Stimulated activated CD4-positive, alpha-beta T cell treated with anti-CD3 and anti-CD28 coated beads, Interleukin-4, amount 100 ng/mL, for 1 hour (primary cell): ENCODE measurements around the gene GPC5.
"Not testable (repeated sequence)": the region's sequence is repeated elsewhere in the genome, so short reads cannot be mapped to it uniquely, and the experiment has no call there.

ENCODE experiments used
- DNase-seq: peaks from one replicate; pipeline ENCODE4 v3.0.0-alpha.2; 2020

The GPC5 gene

DNA sequence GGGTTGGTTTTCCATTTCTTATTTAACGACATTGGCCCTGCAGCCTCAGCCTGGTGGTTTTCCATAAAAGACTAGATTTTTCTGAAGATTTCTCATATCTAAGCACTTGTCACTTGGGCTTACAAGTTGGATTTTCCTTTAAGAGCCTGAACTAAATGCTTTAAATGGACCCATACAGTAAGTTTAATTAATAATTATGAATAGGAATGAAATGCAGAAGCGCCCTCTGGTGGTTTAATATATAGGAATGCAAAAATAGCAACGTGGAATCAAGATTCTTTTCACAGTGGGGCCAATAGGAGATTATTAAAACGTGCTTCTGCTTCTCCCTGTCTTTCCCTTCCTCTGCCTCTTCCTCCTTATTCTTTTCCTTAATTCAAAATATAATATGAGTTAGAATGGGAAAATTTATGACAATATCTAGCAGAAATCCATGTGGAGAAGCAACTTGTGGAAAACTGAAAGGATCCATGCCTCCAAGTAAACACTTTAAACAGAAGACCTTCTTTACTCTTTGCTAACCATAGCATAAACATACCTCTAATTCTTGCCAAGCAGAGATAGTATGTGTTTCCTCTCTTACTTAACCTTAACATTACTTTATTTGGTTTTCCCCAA, 324.0 kb downstream of the GPC5 start:
- no peak for DNase-seq

DNA sequence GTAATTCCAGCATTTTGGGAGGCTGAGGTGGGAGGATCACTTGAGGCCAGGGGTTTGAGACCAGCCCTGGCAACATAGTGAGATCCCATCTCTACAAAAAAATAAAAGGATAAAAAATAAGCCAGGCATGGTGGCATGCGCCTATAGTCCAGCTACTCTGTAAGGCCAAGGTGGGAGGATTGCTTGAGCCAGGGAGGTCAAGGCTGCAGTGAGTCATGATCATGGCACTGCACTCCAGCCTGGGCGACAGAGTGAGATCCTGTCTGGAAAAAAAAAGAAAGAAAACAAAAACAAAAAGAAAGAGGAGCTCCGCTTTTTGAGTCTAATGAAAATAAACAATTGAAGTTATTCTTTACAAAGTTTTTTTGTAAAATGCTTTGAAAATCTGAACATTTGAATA, 326.2 kb downstream of the GPC5 start:
- DNase-seq = no peak

DNA sequence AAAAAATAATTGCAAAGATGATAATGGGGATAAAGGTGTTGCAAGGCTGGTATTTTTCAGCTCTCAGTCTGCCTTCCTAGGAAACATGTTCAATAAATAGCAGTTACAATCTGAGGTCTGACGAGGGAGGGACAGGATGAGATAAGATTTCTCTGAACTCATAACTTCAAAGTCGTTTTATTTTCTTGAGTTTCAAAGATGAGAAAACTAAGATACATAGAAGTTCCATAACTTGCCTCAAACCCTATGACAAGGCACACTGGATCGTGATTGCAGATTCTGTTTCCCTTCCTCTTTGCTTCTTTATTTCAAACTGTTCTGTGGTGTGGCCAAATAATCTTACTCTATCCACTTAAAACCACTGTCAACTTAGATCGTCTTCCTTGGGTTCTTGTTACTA, 327.2 kb downstream of the GPC5 start:
- DNase-seq = no peak

DNA sequence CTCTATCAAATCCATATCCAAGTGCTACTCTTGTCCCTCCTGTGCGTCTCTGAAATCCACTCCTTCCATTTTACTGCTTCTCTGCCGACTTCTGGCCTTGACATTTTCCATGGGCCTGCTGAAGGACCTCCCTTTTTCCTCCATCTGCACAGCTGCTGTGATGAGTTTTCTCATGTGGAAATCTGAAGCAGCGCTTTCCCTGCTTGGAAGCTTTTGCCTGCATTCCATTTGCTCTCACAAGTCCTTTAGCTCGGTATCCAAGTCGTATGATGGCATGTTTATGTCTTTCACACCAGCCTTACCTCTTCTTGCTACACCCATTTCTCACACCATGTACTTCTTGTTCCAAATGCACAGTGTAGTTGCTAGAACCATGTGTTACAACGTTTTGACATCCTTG, 328.2 kb downstream of the GPC5 start:
- no peak for DNase-seq

DNA sequence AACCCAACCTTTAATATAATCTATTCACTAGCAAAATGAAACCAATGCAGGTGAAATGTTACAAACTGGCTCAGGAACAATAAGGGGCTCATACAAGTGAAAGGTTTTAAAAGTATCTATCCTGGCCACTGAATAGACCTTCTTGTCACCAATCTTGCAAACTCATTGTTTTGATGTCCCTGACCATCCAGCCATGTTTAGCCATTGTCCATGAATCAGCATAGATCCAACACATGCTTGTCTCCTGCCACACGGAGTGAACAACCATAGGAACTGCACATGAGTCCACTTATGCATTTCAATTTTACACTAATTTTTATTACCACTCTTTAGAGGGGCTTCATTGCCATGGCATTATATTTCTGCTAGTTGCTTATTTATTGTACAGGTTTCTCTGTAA, 331.4 kb downstream of the GPC5 start:
- DNase-seq = no peak

DNA sequence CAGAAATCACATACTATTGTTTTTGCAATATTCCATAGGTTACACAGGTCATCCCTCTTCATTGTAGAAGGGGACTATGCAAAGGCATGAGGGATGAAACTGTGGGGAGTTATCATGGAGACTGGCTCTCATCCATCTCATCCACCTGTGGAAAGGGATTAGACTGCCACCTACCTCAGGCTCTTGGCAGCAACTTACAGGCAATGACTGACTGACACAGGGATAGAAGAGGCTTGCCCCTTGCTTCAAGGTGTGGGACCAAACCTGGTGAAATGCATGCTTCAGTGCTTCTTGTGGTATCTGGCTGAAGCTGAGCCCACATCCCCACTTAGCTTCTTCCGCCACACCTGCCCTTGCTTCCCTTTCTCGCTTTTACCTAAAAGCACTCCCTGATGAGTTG, 341.3 kb downstream of the GPC5 start:
- DNase-seq = no peak

DNA sequence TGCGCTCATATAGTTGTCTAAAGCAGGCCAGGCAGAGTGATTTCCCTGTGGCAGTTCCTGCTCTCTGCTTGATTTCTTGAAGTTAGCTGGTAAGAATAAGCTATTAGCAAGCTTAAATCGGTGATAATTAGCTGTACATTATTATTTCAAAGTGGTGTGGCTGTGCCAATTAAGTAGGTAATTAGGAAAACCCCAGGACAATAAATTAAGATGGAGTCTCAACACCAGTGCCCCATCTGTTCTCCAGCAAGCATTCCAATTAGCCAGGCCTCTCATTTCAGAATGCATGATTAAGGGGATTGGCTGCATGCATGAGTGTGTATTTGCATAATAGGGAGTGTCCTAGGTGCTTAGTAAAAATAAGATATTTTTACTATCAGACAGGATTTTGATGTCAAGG, 342.3 kb downstream of the GPC5 start:
- DNase-seq = no peak

DNA sequence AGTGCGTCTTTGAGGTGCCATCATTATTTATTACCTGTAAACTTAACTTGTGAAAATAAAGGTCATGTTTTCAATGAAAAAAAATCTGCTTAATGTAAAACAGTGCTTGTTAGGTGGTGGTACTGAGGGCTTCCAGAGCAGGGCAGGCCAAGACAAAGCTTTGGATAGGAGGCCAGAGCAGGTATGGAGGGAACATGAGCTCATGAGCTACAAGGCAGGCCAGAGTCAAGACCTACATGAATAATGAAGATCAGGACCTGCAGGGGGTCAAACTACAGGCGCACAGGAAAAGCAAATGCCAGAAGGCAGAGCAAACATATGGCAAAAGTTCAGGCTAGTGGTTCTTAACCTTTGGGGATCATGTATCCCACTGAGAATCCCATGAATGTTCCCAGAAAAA, 343.5 kb downstream of the GPC5 start:
- DNase-seq = no peak

DNA sequence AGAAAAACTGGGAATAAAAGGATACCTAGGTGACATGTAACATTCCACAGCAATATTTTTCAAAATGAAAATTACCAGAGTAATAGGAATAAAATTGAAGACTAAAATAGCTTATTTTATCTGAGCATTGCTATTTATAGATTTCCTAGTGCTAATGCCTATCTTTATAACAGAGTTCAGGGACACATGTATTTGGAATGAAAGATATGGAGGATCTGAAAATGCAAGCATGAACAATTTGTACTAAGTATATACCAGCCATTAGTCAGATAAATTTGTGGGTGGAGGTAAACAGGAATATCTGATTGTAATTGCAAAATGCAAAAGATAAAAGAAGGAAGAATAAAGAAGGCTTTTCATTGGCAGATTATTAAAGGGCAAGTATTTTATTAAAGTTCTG, 345.9 kb downstream of the GPC5 start:
- DNase-seq = no peak

DNA sequence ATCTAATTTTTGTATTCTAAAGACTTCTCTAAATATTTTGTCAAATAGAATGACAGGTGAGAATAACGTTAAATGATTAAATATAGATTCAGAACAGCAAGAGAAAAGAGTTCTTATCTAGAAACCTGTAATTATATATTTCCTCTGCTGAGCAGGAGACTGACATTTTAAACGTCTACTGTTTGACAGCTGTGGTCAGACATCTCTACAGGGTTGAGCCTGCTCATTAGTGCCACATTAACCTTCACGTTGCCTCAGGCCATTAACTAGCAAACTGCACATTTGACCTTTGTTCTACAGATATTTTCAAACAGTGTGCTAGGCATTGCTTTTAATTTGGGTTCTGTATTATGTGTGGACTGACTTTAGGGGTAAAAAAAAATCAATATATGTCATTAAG, 347.5 kb downstream of the GPC5 start:
- DNase-seq = no peak

DNA sequence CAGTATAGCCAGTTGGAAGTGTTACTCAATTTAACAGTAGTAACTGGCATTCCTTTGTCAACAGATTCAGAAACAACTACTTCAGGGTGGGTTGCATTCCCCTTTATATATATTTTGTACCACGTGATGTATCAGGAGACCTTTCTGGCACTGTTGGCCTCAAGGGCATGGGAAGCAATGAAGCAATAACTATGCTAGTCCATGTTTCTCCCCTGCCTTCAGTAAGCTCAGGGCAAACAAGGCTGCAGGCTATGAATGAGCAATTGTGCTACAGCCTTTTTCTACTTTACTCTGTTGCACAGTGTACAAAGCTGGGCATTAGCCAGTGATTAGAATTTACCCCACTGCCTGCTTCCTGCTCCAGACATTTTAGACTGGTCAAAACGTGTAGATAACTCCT, 348.8 kb downstream of the GPC5 start:
- DNase-seq = no peak

DNA sequence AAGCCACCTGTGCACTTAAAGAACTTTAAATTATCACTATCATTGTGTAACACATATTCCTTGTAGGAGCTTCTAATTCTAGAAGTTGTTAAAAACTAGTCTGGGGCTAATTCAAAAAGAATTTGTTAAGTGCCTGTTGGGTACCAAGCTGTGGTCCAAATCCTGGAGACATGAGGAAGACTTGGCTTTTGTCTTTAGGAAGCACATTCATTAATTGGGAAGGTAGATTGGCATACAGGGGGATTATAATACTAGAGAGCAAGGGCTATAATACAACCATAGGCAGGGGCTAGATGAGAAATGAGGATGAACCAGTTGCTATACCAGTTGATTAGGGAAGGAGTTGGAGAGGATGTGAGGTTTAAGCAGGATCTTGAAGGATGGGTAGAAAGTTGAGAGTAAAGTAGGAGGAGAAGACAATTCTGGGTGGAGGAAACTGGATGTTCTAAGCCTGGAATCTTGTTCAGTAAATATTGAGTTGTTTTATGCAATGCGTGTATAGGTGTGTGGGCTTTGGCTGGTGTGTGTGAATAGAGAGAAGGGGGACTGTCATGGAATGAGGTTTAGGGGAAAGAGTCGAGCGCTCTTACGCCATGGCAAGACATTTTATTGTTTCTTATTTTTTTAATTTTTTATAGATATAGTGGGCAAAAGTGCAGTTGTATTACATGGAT, 350.1 kb downstream of the GPC5 start:
- no peak for DNase-seq

DNA sequence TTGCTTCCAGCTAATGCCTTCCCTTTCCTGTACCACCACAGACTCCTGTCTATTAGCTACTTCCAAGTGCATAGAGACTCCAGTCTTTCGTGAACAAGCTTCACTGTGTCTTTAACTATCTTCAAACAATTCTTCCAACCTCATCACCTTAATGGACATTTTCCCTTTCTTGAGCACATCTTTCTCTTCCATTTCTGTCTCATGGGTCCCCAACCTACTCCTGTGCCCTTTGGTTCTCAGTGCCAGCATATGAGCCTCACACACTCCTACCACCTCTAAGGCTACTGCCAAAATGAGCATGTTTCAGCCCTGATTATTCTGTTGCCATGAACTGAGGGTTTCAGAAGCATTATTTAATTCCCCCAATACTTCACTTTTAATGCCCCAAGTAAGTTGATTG, 360.3 kb downstream of the GPC5 start:
- DNase-seq = no peak

DNA sequence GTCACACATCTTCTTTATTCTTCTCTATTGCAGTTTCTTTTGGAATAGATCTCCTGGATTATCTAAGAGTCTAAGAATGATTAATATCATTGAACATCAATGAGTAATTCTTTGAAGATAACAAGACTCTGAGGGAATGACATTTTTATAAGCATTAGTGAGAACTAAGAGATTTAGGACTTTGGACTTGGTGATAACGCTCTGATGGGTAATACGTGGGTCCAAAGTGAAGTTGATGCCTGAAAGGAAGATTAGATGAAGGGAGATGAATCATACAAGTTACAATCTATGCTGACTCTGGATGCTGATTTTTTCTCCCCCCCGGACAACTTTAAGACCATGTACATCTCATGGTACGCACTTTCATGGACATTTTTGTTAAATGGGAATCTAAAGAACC, 364.5 kb downstream of the GPC5 start:
- DNase-seq = no peak

DNA sequence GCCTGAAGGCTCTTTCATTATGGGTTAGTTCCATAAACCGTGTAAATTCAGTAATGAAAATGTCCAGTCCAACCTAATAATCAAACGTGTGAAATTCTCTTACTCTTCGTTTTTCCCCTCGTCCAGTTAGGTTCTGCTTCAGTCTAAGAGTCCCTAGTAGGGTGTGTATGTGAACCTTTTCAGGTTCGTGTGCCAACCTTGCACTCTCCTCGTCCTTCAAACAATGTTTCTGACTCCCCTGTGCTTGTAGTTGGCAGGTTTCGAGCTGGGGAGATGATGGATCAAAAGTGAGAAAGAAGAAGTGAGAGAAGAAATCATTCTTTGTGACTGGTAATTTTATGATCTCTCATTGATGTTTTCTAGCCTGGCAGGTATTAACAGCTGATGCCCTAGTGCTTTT, 366.1 kb downstream of the GPC5 start:
- DNase-seq = no peak

DNA sequence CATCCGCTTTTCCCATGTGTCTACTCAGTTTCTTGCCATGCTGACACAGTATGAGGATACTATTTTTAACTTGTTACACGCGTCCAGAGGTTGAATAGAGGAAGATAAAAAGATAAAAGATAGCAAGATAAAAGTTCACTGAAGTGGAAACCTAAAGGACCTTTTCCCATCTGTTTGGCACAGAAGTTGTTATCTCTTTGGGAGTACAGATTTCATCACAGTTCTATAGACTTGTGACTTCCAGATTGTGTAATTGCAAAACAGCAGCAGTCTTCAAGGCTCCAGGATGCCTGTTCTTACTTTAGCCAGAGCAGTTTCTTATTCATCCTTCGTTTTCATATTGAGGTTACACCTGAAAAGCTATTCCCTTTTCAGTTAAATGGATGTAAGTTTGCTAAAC, 369.2 kb downstream of the GPC5 start:
- DNase-seq = no peak

DNA sequence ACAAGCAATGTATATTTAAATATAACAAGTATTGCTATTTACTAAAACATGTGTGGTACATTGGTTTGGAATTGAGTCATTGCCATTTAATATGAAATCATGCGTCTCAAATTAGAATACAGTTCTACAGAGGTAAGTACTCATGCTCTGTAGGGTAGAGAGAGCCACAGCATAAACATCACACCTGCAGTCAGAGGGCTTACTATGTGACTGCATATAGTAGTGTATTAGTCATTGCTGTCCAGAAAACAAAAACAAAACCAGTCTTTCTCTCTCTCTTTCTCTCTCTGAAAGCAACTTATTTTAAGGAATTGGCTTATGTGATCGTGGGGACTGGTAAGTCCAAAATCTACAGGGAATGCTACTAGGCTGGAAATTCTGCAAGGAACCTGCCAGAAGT, 370.3 kb downstream of the GPC5 start:
- DNase-seq = no peak

DNA sequence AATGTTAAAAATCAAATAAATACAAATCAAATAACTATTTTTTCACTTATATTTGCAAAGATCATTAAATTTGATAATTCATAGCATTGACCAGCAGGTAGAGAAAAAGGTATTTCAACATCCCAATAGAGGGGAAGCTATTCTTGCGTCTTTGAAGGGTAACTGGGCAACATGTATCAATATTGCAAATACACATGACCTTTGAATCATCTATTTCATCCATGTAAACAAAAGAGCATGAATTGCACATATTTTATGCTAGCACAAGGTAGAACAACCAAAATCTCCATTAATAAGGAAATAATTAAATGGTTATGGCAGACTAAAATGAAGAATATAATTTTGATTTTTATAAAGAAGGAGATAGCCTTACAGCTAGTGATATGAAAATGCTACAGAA, 372.8 kb downstream of the GPC5 start:
- no peak for DNase-seq

DNA sequence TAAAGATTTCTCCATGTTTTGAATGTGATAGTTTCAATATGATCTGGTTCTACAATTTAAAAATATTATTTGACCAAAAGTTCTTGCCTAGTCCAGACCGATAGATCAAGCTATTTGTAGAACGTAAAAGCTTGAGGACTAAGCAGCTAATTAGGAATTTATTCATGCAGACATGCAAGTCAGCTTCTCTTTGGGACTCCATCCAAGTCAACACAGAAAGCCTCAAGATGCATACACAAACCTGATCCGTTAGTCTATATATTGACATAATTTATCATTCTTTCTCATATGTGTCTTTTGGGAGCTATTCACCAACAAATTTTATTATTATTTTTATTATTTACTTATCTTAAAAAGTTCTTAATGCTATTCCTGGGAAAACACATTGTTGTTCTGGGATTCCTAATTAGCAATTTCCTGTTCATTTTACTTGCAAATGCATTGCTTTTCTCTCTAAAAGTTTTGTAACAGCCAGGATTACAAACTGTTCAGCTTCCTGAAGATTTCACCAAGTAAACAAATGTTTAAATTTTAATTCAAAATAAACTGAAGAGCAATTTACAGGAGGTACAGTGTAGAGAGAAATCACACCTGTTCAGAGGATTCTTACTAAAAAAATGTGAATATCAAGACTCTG, 375.3 kb downstream of the GPC5 start:
- DNase-seq = no peak

DNA sequence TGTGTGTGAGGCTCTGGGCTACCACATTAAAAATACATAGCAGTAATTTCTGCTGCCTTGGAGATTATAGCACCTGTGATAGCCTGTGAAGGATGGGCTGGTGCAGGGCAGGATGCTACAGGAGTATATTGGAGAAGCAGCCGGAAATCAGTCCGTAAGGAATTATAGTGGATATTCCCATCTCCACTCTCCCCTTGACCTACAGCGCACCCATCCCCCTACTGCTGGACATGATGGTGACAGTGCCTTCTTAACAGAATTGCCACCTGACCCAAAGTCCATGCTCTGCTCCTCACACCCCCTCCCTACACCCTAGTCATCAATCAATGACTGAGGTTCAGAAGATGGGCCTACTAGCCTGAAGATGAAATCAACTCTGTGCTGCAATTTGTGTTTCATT, 376.0 kb downstream of the GPC5 start:
- DNase-seq = no peak

DNA sequence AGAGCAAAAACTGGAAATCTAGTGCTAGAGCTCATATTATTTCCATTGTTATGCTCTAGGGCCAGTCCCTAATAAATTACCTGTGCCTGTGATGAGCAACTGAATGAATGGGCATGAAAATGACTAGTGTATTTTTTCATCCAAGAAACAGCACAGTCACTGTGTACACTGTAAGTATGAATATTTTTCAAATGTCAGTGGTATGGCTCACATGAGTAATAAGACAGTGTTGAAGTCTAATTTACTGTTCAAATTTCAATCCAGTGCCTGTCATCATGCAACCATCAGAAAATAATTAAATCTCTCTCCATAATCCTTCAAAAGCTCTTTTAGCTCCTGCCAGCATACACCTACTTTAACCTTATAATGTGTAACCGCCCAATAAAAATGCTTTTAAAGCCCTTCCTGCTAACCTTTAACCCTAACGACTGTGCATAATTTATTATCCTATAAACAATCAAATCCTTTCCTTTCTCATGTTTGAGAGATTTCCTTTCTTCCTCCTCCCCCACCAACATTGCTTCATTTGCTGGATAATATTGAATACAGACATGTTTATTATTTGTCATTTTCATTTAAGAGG, 378.3 kb downstream of the GPC5 start:
- no peak for DNase-seq

DNA sequence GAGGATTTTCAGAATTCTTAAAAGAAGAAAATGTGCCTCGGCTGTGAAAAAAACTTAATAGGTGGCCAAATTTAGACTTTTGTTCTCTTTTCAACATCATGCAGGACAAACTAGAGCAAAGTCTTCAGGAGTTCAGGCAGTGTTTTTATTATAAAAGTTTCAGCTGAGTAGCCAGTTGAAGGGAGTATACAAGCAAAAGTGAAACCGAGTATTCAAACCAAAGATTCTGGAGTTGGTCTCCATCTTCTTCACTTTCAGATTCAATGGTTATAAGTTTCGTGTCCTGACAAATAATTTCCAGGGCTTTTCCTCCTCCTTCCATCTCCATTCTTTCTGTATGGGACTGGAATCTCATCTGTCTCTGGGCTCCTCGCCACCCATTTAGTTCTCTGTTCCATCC, 379.7 kb downstream of the GPC5 start:
- DNase-seq = no peak

DNA sequence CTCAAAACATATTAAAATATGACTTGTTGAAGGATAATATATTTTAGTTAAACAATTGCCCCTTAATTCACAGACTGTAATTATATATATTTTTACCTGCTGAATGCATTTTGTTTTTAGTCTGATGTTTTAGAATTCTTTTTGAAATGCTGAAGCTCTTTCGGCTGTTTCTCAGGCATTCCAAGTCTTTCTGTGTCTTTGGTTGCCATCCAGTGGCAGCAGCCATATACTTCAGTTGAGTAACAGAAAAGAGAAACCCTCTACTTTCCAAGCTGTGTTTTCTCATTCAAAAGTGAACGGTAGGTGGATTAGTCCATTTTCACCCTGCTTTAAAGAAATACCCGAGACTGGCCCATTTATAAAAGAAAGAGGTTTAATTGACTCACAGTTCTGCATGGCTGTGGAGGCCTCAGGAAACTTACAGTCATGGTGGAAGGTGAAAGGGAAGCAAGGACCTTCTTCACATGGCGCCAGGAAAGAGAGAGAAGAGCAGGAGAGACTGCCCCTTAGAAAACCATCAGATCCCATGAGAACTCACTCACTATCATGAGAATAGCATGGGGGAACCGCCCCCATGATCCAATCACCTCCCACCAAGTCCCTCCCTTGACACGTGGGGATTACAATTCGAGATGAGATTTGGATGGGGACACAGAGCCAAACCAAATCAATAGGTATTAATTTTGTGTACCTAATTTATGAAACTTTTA, 383.7 kb downstream of the GPC5 start:
- DNase-seq = not testable (repeated sequence)
